ENCODE measurements around the gene MCTP2.

- TF ChIP-seq CTCF (IDR thresholded peaks at IDR 0.05) (no peak), REST (IDR thresholded peaks at IDR 0.05; ENCODE audit: insufficient read depth in 1 of 2, low read depth in 2 of 2, low read length in 1 of 2) (no peak)
These were observed 223.9 kb downstream of the MCTP2 start for GRCh38 chr15:94455297-94455696.

Measured in Panc1 (cell line).